Heart right ventricle (tissue), 16 donors: Measurements from ENCODE around the gene NAALADL2. TPM values are rescaled to one million over a fixed set of nuclear protein-coding genes. Genes with fewer than 3 reads are reported as not detected.

ENCODE experiments used
- ATAC-seq, 8 donors: fragments of 200-7000 bp; cut with Tn5 transposase; one replicate each; pipeline ENCODE4 v1.9.1; 2020; ENCODE audit warnings: mild to moderate bottlenecking in 8 of 8, moderate library complexity in 8 of 8, moderate number of reproducible peaks in 1 of 8
- DNase-seq, 2 donors: peaks; one replicate each; pipeline ENCODE4 v3.0.0-alpha.2; 2020
- H3K27ac ChIP-seq, 10 donors: fragments of 200-600 bp; sonication (generic) in 2 of 10; one replicate each; pipeline versions ENCODE4 v1.5.0 to v1.8.0; 2020 to 2022; ENCODE audit warnings: mild to moderate bottlenecking in 3 of 10
- H3K27me3 ChIP-seq, 7 donors: fragments of 200-600 bp; one replicate each; pipeline ENCODE4 v1.8.0; 2021 to 2022; ENCODE audit warnings: mild to moderate bottlenecking in 2 of 7
- H3K36me3 ChIP-seq, 9 donors: fragments of 200-600 bp; sonication (generic) in 1 of 9; one replicate each; pipeline versions ENCODE4 v1.5.0 to v1.8.0; 2020 to 2022; ENCODE audit warnings: mild to moderate bottlenecking in 2 of 9
- H3K4me1 ChIP-seq, 9 donors: fragments of 200-600 bp; sonication (generic) in 1 of 9; one replicate each; pipeline versions ENCODE4 v1.5.0 to v1.8.0; 2020 to 2022; ENCODE audit warnings: mild to moderate bottlenecking in 4 of 9
- H3K4me3 ChIP-seq, 10 donors: fragments of 200-600 bp; sonication (generic) in 2 of 10; one replicate each; pipeline versions ENCODE4 v1.5.0 to v1.8.0; 2020 to 2022; ENCODE audit warnings: mild to moderate bottlenecking in 7 of 10, moderate library complexity in 2 of 10
- H3K9me3 ChIP-seq, 11 donors: fragments of 200-600 bp in 10 of 11; sonication (generic) in 2 of 11; one replicate each; pipeline versions ENCODE4 v1.5.0 to v1.8.0; 2013 to 2022; ENCODE audit warnings: mild to moderate bottlenecking in 2 of 11, control low read depth in 1 of 11, moderate library complexity in 1 of 11
- CTCF ChIP-seq, 9 donors: fragments of 200-600 bp; sonication (generic) in 2 of 9; IDR thresholded peaks; one replicate each; pipeline versions ENCODE4 v1.5.0 to v1.8.0; 2021 to 2022; ENCODE audit warnings: antibody characterized with exemption in 9 of 9, mild to moderate bottlenecking in 5 of 9, moderate library complexity in 1 of 9
- WGBS, 2 donors: extraction: QIAGEN DNeasy Blood & Tissue Kit; methylation state at CpG; one replicate each; pipeline ENCODE4 v1.1.7; 2013; ENCODE audit warnings: inconsistent platforms in 1 of 2; 5-methylcytosine and 5-hydroxymethylcytosine counted together
- intact Hi-C, 10 donors: fragments of 100-400 bp; cut with DNase I; formaldehyde crosslinking; loops; one replicate each; pipeline versions ENCODE4 v1.11.1 to v1.14.2; 2022
- polyA plus RNA-seq, 2 donors: library from polyadenylated mRNA; stranded (reverse); fragments of 200-250 nt; gene quantifications; one replicate each; pipeline ENCODE4 v1.2.3, GENCODE V29; 2013
- total RNA-seq, 10 donors: library from RNA; stranded (reverse); fragmentation: NEBNext Ultra II Directional in 3 of 10; extraction: Animal tissue kit (Norgen Biotek cat#: 25700) in 3 of 10; gene quantifications; one replicate each; pipeline versions ENCODE4 v1.2.1 to v1.2.4, GENCODE V29; 2021 to 2023
- donor health status: Arrhythmogenic right ventricular cardiomyopathy.
- donor health status: ischemic (EF 13 %, LVEDD 7.1; RV severe dilation, severe dysfunction).
- donor health status: healthy with polysubstance abuse.
- donor health status: DM: no; HTN: yes; CAD: no.
- donor health status: DM: no; HTN: no; CAD: no.
- donor health status: ischemic (EF 25% LVEDD 6.9; RV normal size, moderate dysfunction).
- donor health status: ischemic (EF 25% LVEDD 5.7; RV mildly dilated, moderate dysfunction).
- donor health status: healthy.
- donor health status: DM: yes; HTN: yes; CAD: no.
- donor health status: Ischemic cardiomyopathy.
- donor health status: ischemic (EF 35%, LVEDD 5.7; RV mildly dilated, moderate dysfunction).
- donor health status: nonischemic (EF 11% LVEDD 7.7; RV severe dilation, severe dysfunction).
- donor health status: DM: yes; HTN: yes; CAD: no.
- donor health status: PGD.
- donor health status: ischemic (EF 29% LVEDD 5.4; RV normal size, mild dysfunction).
- donor health status: nonischemic (EF 23%, LVEDD 6.1; RV moderate dilation, normal function).

NAALADL2 gene
- total and polyA plus RNA-seq, 12 donors = 0.36 to 11.9 (median 5.2) TPM

GRCh38 chr3:175751089-175751488, 892.0 kb downstream of the NAALADL2 start:
- H3K4me3 ChIP-seq = no peak overlapping the region
- ATAC-seq = no peak
- H3K4me1 ChIP-seq = no peaks in the 10 kb centered on the region
- no peak for TF ChIP-seq CTCF (IDR thresholded peaks at IDR 0.05)
- 91 to 92% methylated on average over 2 of the region's 2 CpGs for WGBS, 2 donors
- no peaks in the 10 kb centered on the region for H3K9me3 ChIP-seq
- H3K27ac ChIP-seq = no peak overlapping the region
- no peaks in the 10 kb centered on the region for H3K36me3 ChIP-seq
- H3K27me3 ChIP-seq = no peaks in the 10 kb centered on the region
- no peak for DNase-seq
- intact Hi-C loops = no loop called here

GRCh38 chr3:175763948-175764347, 904.8 kb downstream of the NAALADL2 start:
- no peak for ATAC-seq
- no peak for DNase-seq
- intact Hi-C loops = no loop called here
- H3K4me3 ChIP-seq = no peak overlapping the region
- no peaks in the 10 kb centered on the region for H3K27me3 ChIP-seq
- no peaks in the 10 kb centered on the region for H3K9me3 ChIP-seq
- H3K27ac ChIP-seq = no peak overlapping the region
- no peaks in the 10 kb centered on the region for H3K4me1 ChIP-seq
- H3K36me3 ChIP-seq = no peaks in the 10 kb centered on the region
- TF ChIP-seq CTCF (IDR thresholded peaks at IDR 0.05) = no peak

GRCh38 chr3:175764722-175765121, 905.6 kb downstream of the NAALADL2 start:
- Histone ChIP-seq H3K27me3 (no peaks in the 10 kb centered on the region), H3K36me3 (no peaks in the 10 kb centered on the region), H3K4me3 (no peak overlapping the region), H3K9me3 (no peaks in the 10 kb centered on the region), H3K4me1 (no peaks in the 10 kb centered on the region), H3K27ac (no peak overlapping the region)
- DNase-seq (no peak), ATAC-seq (no peak)
- no peak for TF ChIP-seq CTCF (IDR thresholded peaks at IDR 0.05)
- intact Hi-C loops = no loop called here
- WGBS, 2 donors = 82 to 90% methylated on average over 2 of the region's 2 CpGs

GRCh38 chr3:175770426-175770825, 911.3 kb downstream of the NAALADL2 start:
- TF ChIP-seq CTCF (IDR thresholded peaks at IDR 0.05) = no peak
- Histone ChIP-seq H3K27me3 (no peaks in the 10 kb centered on the region), H3K36me3 (no peaks in the 10 kb centered on the region), H3K9me3 (no peaks in the 10 kb centered on the region), H3K27ac (no peak overlapping the region), H3K4me3 (no peak overlapping the region), H3K4me1 (no peaks in the 10 kb centered on the region)
- DNase-seq (no peak), ATAC-seq (no peak)
- intact Hi-C loops = no loop called here

- Histone ChIP-seq H3K9me3 (no peaks in the 10 kb centered on the region), H3K4me1 (no peaks in the 10 kb centered on the region), H3K36me3 (no peaks in the 10 kb centered on the region), H3K27me3 (no peaks in the 10 kb centered on the region), H3K27ac (no peak overlapping the region), H3K4me3 (no peak overlapping the region)
- no peak for TF ChIP-seq CTCF (IDR thresholded peaks at IDR 0.05)
- no peak for DNase-seq
- 48 to 49% methylated on average over 3 of the region's 3 CpGs for WGBS, 2 donors
- intact Hi-C loops = no loop called here
- no peak for ATAC-seq
Measured at GRCh38 chr3:175777495-175777894, 918.4 kb downstream of the NAALADL2 start.
